ENCODE results near the gene PSME3IP1. TPM values are rescaled to one million over a fixed set of nuclear protein-coding genes. Genes with fewer than 3 reads are reported as not detected.
"Not testable (repeated sequence)": the region's sequence is repeated elsewhere in the genome, so short reads cannot be mapped to it uniquely, and the experiment has no call there.

The PSME3IP1 gene
- total and polyA plus RNA-seq, 5 donors = 57.8 to 68.7 (median 64.5) TPM

GRCh38 chr16:57196753-57197152, 10.9 kb upstream of the PSME3IP1 start:
- H3K9me3 ChIP-seq (ENCODE audit: control insufficient read depth, low read length) = no peaks in the 10 kb centered on the region
- ATAC-seq = no peak
- H3K27me3 ChIP-seq (ENCODE audit: control insufficient read depth, insufficient read depth) = no peaks in the 10 kb centered on the region
- no peaks in the 10 kb centered on the region for H3K4me1 ChIP-seq (ENCODE audit: control insufficient read depth, insufficient read depth, low read length)
- no peak for DNase-seq
- H3K27ac ChIP-seq (ENCODE audit: low read length) = no peak overlapping the region
- WGBS = 77% methylated on average over 3 of the region's 3 CpGs
- intact Hi-C loops (cut with DNase I) = no loop called here
- no peak overlapping the region for H3K4me3 ChIP-seq (ENCODE audit: low read length)

- DNase-seq = no peak
- Histone ChIP-seq H3K4me3 (ENCODE audit: low read length) (no peak overlapping the region), H3K27ac (ENCODE audit: low read length) (no peak overlapping the region), H3K27me3 (ENCODE audit: control insufficient read depth, insufficient read depth) (no peaks in the 10 kb centered on the region), H3K4me1 (ENCODE audit: control insufficient read depth, insufficient read depth, low read length) (no peaks in the 10 kb centered on the region), H3K9me3 (ENCODE audit: control insufficient read depth, low read length) (no peaks in the 10 kb centered on the region)
- WGBS = 50% methylated on average over 4 of the region's 4 CpGs
- intact Hi-C loops (cut with DNase I) = no loop called here
- no peak for ATAC-seq
These were observed 10.4 kb upstream of the PSME3IP1 start for GRCh38 chr16:57196286-57196685.

GRCh38 chr16:57194512-57194911, 8.7 kb upstream of the PSME3IP1 start:
- H3K4me1 ChIP-seq (ENCODE audit: control insufficient read depth, insufficient read depth, low read length) = no peaks in the 10 kb centered on the region
- intact Hi-C loops (cut with DNase I) = no loop called here
- DNase-seq (no peak), ATAC-seq (peak in 1 of 2 donors; percentile 85)
- no peak overlapping the region for H3K27ac ChIP-seq (ENCODE audit: low read length)
- no peaks in the 10 kb centered on the region for H3K9me3 ChIP-seq (ENCODE audit: control insufficient read depth, low read length)
- no peaks in the 10 kb centered on the region for H3K27me3 ChIP-seq (ENCODE audit: control insufficient read depth, insufficient read depth)
- no peak overlapping the region for H3K4me3 ChIP-seq (ENCODE audit: low read length)

- Histone ChIP-seq H3K4me1 (ENCODE audit: control insufficient read depth, insufficient read depth, low read length) (no peaks in the 10 kb centered on the region), H3K9me3 (ENCODE audit: control insufficient read depth, low read length) (no peaks in the 10 kb centered on the region), H3K27ac (ENCODE audit: low read length) (no peak overlapping the region), H3K4me3 (ENCODE audit: low read length) (no peak overlapping the region), H3K27me3 (ENCODE audit: control insufficient read depth, insufficient read depth) (no peaks in the 10 kb centered on the region)
- intact Hi-C loops (cut with DNase I) = no loop called here
- DNase-seq (no peak), ATAC-seq (no peak)
- 84% methylated on average over 7 of the region's 7 CpGs for WGBS
These were observed 7.1 kb upstream of the PSME3IP1 start for GRCh38 chr16:57192720-57193486.

- Histone ChIP-seq H3K4me3 (ENCODE audit: low read length) (no peak overlapping the region), H3K9me3 (ENCODE audit: control insufficient read depth, low read length) (no peaks in the 10 kb centered on the region), H3K4me1 (ENCODE audit: control insufficient read depth, insufficient read depth, low read length) (no peaks in the 10 kb centered on the region), H3K27me3 (ENCODE audit: control insufficient read depth, insufficient read depth) (no peaks in the 10 kb centered on the region), H3K27ac (ENCODE audit: low read length) (no peak overlapping the region)
- ATAC-seq = no peak
- 85% methylated on average over 3 of the region's 3 CpGs for WGBS
- intact Hi-C loops (cut with DNase I) = no loop called here
- no peak for DNase-seq
These were observed 6.3 kb upstream of the PSME3IP1 start for GRCh38 chr16:57192146-57192545.

- DNase-seq (no peak), ATAC-seq (no peak)
- no peaks in the 10 kb centered on the region for H3K4me1 ChIP-seq (ENCODE audit: control insufficient read depth, insufficient read depth, low read length)
- no peaks in the 10 kb centered on the region for H3K9me3 ChIP-seq (ENCODE audit: control insufficient read depth, low read length)
- intact Hi-C loops (cut with DNase I) = no loop called here
- no peak overlapping the region for H3K27ac ChIP-seq (ENCODE audit: low read length)
- no peak overlapping the region for H3K4me3 ChIP-seq (ENCODE audit: low read length)
- WGBS = 73% methylated on average over 3 of the region's 3 CpGs
- no peaks in the 10 kb centered on the region for H3K27me3 ChIP-seq (ENCODE audit: control insufficient read depth, insufficient read depth)
These were observed 5.3 kb upstream of the PSME3IP1 start for GRCh38 chr16:57191056-57191571.

- Histone ChIP-seq H3K4me1 (ENCODE audit: control insufficient read depth, insufficient read depth, low read length) (no peaks in the 10 kb centered on the region), H3K27ac (ENCODE audit: low read length) (no peak overlapping the region)
- WGBS = 96% methylated on average over 2 of the region's 2 CpGs
These were observed 4.3 kb upstream of the PSME3IP1 start for GRCh38 chr16:57190136-57190535.

GRCh38 chr16:57189527-57189926, 3.7 kb upstream of the PSME3IP1 start:
- H3K4me1 ChIP-seq (ENCODE audit: control insufficient read depth, insufficient read depth, low read length); H3K27ac ChIP-seq (ENCODE audit: low read length); H3K27me3 ChIP-seq (ENCODE audit: control insufficient read depth, insufficient read depth); H3K9me3 ChIP-seq (ENCODE audit: control insufficient read depth, low read length); ATAC-seq; H3K4me3 ChIP-seq (ENCODE audit: low read length); DNase-seq; intact Hi-C loops (cut with DNase I): not testable (repeated sequence)
- over 99% methylated on average over 4 of the region's 4 CpGs for WGBS

More at GRCh38 chr16:57190136-57190535, 4.3 kb upstream of the PSME3IP1 start:
- intact Hi-C loops (cut with DNase I) = no loop called here
- Histone ChIP-seq H3K27me3 (ENCODE audit: control insufficient read depth, insufficient read depth) (no peaks in the 10 kb centered on the region), H3K4me3 (ENCODE audit: low read length) (no peak overlapping the region), H3K9me3 (ENCODE audit: control insufficient read depth, low read length) (no peaks in the 10 kb centered on the region)
- ATAC-seq (no peak), DNase-seq (no peak)

- H3K4me3 ChIP-seq (ENCODE audit: low read length) = no peak overlapping the region
- WGBS = 95% methylated on average over 9 of the region's 9 CpGs
- H3K27me3 ChIP-seq (ENCODE audit: control insufficient read depth, insufficient read depth) = no peaks in the 10 kb centered on the region
- no peak for DNase-seq
- ATAC-seq = no peak
- H3K9me3 ChIP-seq (ENCODE audit: control insufficient read depth, low read length) = no peaks in the 10 kb centered on the region
- intact Hi-C loops (cut with DNase I) = no loop called here
- no peak overlapping the region for H3K27ac ChIP-seq (ENCODE audit: low read length)
- H3K4me1 ChIP-seq (ENCODE audit: control insufficient read depth, insufficient read depth, low read length) = peaks cover 2% of the 10 kb centered on the region
These were observed 2.8 kb upstream of the PSME3IP1 start for GRCh38 chr16:57188711-57189002.

GRCh38 chr16:57187902-57188710, 2.3 kb upstream of the PSME3IP1 start:
- intact Hi-C loops (cut with DNase I); H3K4me1 ChIP-seq (ENCODE audit: control insufficient read depth, insufficient read depth, low read length); ATAC-seq; H3K27ac ChIP-seq (ENCODE audit: low read length); DNase-seq; H3K9me3 ChIP-seq (ENCODE audit: control insufficient read depth, low read length); H3K27me3 ChIP-seq (ENCODE audit: control insufficient read depth, insufficient read depth): not testable (repeated sequence)
- H3K4me3 ChIP-seq (ENCODE audit: low read length) = peak overlapping the region; percentile 87
- 78% methylated on average over 18 of the region's 18 CpGs for WGBS
